GM12872 (cell line): ENCODE measurements around the gene PCMTD2.

Experiments
- TF ChIP-seq, protein P1 (sequence below): IDR thresholded peaks from 3 replicates; pipeline ENCODE4 v1.5.1; 2011; ENCODE audit warnings: low read depth, mild to moderate bottlenecking, low read length, moderate library complexity; ENCODE audit not compliant: insufficient read depth

The PCMTD2 gene

DNA sequence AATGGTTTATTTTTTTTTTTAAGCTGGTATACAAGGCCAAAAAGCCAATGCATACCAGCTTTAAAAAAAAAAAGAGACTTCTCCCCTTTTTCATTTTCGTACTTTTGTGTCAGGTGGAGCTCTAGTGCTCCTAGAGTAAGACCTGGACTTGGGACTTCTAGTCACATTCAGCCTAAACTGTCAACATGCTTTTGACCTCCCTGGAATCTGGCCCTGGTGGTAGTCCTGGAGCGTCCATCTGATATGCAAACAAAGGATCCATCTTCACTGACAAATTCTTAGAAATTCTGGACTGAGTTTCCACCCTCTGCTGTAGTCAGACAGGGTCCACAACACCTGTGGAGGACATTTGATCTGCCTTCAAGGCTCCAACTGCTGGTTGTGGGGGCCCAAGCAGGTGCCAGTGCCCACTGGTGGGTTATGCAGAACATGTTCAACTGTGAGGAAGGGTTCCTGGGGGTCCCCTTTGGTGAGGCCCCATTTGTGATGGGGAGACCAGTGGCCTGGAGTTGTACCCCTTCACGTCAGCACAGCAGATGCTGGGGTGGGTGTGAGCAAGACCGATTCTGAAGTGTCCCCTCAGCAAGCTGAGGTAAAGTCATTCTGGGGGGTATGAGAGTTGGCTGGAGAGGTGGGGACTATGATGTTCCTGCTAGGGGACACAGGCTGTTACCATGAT lies 12.6 kb upstream of the PCMTD2 start:
- TF ChIP-seq, protein P1, sequence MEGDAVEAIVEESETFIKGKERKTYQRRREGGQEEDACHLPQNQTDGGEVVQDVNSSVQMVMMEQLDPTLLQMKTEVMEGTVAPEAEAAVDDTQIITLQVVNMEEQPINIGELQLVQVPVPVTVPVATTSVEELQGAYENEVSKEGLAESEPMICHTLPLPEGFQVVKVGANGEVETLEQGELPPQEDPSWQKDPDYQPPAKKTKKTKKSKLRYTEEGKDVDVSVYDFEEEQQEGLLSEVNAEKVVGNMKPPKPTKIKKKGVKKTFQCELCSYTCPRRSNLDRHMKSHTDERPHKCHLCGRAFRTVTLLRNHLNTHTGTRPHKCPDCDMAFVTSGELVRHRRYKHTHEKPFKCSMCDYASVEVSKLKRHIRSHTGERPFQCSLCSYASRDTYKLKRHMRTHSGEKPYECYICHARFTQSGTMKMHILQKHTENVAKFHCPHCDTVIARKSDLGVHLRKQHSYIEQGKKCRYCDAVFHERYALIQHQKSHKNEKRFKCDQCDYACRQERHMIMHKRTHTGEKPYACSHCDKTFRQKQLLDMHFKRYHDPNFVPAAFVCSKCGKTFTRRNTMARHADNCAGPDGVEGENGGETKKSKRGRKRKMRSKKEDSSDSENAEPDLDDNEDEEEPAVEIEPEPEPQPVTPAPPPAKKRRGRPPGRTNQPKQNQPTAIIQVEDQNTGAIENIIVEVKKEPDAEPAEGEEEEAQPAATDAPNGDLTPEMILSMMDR: no peak

DNA sequence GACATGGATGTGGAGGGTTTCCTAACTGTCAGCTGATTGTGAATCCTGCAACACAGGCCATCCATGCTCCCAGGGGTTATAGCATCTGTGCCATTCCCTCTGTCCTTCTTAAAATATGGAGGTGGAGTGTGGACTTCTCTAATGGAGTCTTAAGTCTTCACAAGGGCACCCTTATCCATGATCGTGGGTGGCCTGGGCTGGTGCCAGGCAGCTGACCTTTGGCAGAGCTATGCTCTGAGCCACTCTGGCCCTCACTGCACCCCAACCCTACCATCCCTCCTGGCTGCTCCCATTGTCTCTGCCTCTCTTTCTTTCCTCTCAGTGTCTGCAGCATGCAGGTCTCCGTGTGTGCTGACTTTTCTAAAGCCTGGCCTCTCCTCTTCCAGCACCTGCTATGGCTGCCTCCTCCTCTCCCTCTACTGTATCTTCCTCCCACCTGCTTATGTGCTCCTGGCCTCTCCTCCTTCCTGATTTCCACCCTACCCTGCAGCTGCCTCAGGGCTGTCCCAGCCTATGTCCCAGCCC lies 11.2 kb upstream of the PCMTD2 start:
- TF ChIP-seq, protein P1: no peak

DNA sequence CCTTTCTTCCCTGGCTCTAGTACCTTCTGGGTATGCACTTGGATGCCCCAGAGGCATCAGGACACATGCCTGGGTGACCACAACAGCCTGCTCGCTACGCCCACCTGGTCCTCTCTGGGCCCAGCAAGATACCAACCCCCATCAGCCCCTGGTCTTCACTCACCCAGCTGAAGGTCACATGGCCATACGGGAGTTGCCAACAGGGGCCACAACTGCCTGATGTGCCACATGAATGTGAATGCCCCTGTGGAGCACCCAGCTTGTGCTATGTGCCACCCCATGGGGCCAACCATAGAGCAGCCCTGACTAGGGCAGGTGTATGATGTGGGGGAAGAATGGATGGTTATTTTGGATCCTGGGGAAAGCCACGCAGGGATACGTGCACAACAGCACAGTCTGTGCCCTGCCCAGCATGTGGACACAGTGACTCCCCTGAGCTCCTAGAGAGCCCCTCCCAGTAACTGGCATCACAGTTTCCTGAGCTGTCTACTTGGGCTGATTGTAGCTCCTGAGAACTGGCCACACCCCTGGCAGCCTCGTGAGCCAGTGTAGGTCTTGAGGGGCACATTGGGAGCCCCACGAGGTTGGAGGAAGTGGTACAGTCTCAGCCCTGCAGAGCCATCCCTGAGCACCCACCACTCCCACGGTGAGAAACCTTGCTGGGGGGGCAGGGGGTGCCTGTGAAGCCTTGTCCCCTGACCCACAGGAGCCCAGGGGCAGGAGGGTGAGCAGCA lies 10.5 kb upstream of the PCMTD2 start:
- TF ChIP-seq, protein P1: no peak

- TF ChIP-seq, protein P1: no peak
Observed at GRCh38 chr20:64245746-64246595, 9.6 kb upstream of the PCMTD2 start.

DNA sequence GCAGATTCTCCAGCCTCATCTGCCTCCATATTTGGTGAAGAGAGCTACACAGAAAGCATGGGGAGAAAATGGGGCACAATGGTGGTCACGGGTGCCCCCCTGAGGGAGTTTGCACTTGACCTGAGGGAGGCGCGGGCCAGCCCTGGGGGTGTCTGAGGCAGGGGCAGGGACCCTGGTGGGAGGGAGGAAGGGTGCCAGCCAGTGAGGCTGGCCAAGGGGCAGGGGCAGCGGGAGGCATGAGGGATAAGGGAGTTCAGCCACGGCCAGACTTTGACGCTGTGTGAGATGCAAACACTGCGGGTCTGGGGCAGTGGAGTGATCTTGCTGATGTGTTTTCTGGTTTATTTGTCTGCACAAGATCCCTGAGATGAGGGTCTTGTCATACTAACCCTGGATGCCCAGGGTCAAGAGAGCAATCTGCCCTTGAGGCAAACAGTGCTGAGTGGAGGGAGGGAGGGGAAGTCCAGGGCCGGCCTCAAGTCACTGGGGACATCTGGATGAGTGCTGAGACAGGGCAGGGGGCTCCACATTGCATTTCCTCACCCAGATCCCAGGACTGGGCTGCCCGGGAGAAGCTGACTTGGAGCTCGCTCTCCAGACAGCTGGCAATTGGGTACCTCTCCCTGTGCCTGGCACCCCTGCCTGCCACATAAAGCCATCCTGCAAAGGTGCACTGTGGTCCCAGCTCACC lies 8.8 kb upstream of the PCMTD2 start:
- TF ChIP-seq, protein P1: no peak

- TF ChIP-seq, protein P1: no peak
Observed at GRCh38 chr20:64247307-64247618, 8.3 kb upstream of the PCMTD2 start.
